ENCODE data around the gene FBXO30. TPM values are rescaled to one million over a fixed set of nuclear protein-coding genes. Genes with fewer than 3 reads are reported as not detected.

The FBXO30 gene
- total RNA-seq, 6 experiments from 2014 or later, result 12.7 to 14.9 (median 13.9) TPM

GRCh38 chr6:145813285-145814034 lies 1.1 kb downstream of the FBXO30 start:
- H3K4me1 Mint-ChIP-seq (ENCODE audit: low read depth), result peaks cover 56% of the 10 kb centered on the region
- peak overlapping the region; percentile 92 for H3K4me3 Mint-ChIP-seq
- peaks cover 3% of the 10 kb centered on the region for H3K27me3 Mint-ChIP-seq (ENCODE audit: insufficient read depth)
- TF ChIP-seq, protein P1, sequence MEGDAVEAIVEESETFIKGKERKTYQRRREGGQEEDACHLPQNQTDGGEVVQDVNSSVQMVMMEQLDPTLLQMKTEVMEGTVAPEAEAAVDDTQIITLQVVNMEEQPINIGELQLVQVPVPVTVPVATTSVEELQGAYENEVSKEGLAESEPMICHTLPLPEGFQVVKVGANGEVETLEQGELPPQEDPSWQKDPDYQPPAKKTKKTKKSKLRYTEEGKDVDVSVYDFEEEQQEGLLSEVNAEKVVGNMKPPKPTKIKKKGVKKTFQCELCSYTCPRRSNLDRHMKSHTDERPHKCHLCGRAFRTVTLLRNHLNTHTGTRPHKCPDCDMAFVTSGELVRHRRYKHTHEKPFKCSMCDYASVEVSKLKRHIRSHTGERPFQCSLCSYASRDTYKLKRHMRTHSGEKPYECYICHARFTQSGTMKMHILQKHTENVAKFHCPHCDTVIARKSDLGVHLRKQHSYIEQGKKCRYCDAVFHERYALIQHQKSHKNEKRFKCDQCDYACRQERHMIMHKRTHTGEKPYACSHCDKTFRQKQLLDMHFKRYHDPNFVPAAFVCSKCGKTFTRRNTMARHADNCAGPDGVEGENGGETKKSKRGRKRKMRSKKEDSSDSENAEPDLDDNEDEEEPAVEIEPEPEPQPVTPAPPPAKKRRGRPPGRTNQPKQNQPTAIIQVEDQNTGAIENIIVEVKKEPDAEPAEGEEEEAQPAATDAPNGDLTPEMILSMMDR (IDR thresholded peaks at IDR 0.05), result no peak
- peaks cover 11% of the 10 kb centered on the region for H3K36me3 Mint-ChIP-seq (ENCODE audit: low read depth)
- peak; percentile 76 for DNase-seq
- no peaks in the 10 kb centered on the region for H3K9me3 Mint-ChIP-seq
- H3K27ac Mint-ChIP-seq, result peak overlapping the region; percentile 91

DNA sequence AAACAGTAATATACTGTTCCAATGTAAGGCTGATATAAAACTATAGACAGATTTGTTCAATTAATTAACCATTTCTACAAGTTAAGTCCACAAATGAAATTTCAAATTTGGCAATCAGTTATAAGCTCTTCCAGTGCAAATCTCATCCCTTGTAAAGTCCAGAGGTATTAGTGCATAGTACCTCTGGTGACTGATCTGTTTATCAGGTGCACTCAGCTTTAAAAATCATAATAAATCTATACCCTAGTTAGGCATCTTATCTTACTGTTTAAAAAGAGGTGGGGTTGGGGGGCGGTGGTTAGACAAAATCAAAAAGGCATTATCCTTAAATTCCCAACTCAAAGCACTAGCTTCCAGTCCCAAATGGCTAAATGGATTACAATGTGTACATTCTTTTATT lies 2.9 kb downstream of the FBXO30 start:
- H3K27me3 Mint-ChIP-seq (ENCODE audit: insufficient read depth), result peaks cover 3% of the 10 kb centered on the region
- no peak for DNase-seq
- H3K4me3 Mint-ChIP-seq, result peak overlapping the region; percentile 92; the same call in 1 of the 2 replicates
- H3K27ac Mint-ChIP-seq, result no peak overlapping the region
- peaks cover 23% of the 10 kb centered on the region for H3K36me3 Mint-ChIP-seq (ENCODE audit: low read depth)
- TF ChIP-seq, protein P1 (IDR thresholded peaks at IDR 0.05), result no peak
- no peaks in the 10 kb centered on the region for H3K9me3 Mint-ChIP-seq
- peaks cover 61% of the 10 kb centered on the region for H3K4me1 Mint-ChIP-seq (ENCODE audit: low read depth)

DNA sequence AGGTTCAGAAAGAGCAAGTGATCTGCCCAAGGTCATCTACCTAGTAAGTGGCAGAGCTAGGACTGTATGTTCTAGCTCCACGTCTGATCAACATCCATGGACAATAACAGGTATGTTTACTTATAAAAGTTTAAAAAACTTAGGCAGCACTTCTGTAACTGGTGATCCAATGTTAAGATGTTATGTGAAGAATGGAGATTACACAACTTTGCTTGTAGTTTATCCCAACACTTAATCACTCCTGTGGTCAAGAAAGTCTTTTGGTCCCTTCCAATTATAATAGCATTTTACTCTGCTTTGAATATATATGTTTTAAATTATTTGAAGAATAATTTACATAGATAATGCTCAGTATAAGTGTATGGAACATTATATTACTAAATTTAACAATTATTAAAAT lies 4.8 kb downstream of the FBXO30 start:
- H3K27ac Mint-ChIP-seq, result no peak overlapping the region
- H3K36me3 Mint-ChIP-seq (ENCODE audit: low read depth), result peaks cover 39% of the 10 kb centered on the region
- H3K4me3 Mint-ChIP-seq, result peak overlapping the region; percentile 60; the same call in 1 of the 2 replicates
- H3K27me3 Mint-ChIP-seq (ENCODE audit: insufficient read depth), result no peaks in the 10 kb centered on the region; the same call in 1 of the 2 replicates
- TF ChIP-seq, protein P1 (IDR thresholded peaks at IDR 0.05), result no peak
- peak; percentile 42 for DNase-seq
- no peaks in the 10 kb centered on the region for H3K9me3 Mint-ChIP-seq
- peaks cover 49% of the 10 kb centered on the region for H3K4me1 Mint-ChIP-seq (ENCODE audit: low read depth)

- Mint-ChIP-seq H3K27me3 (ENCODE audit: insufficient read depth) (no peaks in the 10 kb centered on the region; the same call in 1 of the 2 replicates), H3K36me3 (ENCODE audit: low read depth) (peaks cover 43% of the 10 kb centered on the region), H3K4me3 (peak overlapping the region; percentile 60), H3K27ac (peak overlapping the region; percentile 49), H3K4me1 (ENCODE audit: low read depth) (peaks cover 49% of the 10 kb centered on the region), H3K9me3 (no peaks in the 10 kb centered on the region)
- DNase-seq, result no peak
- TF ChIP-seq, protein P1 (IDR thresholded peaks at IDR 0.05), result no peak
These were observed 5.4 kb downstream of the FBXO30 start for GRCh38 chr6:145809211-145809610.

DNA sequence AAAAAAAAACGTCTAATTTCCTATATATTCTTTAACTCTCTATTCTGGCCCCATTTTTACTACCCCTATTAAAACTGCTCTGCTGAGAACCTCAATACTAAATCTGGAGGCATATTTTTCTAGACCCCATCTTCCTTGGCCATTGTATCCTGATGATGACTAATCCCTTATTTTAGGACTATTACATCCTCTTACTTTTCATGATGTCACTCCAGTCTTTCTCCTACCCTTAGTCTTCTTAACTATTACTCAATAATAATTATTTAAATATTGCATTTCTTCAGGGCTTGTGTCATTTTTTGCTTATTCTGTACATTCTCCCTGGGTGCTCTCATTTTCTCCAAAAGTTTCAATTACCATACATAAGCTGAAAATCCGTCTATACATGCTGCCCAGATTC lies 6.4 kb downstream of the FBXO30 start:
- Mint-ChIP-seq H3K27ac (0 out of 2 replicates have a peak overlapping the region, but pooled peaks have one; percentile 24), H3K4me3 (no peak overlapping the region), H3K27me3 (ENCODE audit: insufficient read depth) (no peaks in the 10 kb centered on the region; the same call in 1 of the 2 replicates), H3K9me3 (no peaks in the 10 kb centered on the region), H3K4me1 (ENCODE audit: low read depth) (peaks cover 49% of the 10 kb centered on the region), H3K36me3 (ENCODE audit: low read depth) (peaks cover 52% of the 10 kb centered on the region)
- DNase-seq, result no peak
- TF ChIP-seq, protein P1 (IDR thresholded peaks at IDR 0.05), result no peak
